ENCODE data around the gene CDH23.

DNA sequence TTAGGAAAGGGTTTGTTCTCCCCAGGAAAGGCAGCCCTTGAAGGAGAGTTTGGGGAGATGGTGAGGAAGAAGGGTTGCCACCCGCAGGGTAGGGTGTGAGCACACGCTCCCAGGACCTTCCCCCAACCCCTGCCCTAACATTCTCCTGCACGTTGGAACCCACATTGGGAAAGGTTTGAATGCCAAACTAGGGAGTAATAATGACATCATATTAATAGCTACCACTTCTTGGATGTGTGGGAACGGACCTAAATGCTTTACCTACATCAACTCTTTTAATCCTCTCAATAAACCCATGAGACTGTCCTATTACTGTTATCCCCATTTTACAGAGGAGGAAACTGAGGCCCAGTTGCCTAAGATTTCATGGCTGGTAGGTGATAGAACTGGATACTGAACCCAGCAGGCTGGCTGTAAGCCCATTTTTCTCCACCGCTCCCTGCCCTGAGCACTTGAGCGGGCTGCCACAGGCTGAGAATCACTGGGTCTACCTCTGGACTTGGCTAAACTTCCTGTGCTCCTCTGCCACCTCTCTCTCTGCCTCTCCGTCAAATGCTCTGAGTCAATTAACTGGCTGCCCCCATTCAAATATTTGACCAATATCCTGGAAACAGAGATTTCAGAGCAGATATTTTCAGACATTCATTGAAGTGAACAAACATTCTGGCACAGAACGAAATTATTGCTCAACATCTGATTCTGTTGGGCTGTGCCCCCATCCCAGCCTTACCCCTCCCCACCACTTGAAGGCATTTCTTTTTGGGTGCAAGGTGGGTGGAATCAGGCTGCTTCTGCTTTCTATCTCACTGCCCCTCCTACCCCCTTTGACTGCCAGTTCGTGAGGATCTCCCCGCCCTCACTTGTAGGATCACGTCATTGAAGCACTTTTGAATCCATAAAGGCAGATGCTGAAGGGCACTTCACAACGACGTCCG is 193.2 kb downstream of the CDH23 start:
- no peak for TF ChIP-seq POLR2A (IDR thresholded peaks at IDR 0.05; ENCODE audit: low read depth)
- no peak for TF ChIP-seq CTCF (IDR thresholded peaks at IDR 0.05)
